ENCODE measurements around the gene PPP6R3.
A peak's percentile ranks its signal among the peaks of the same experiment; 100 is the strongest.

Gene PPP6R3

GRCh38 chr11:68565768-68566167 is 105.2 kb downstream of the PPP6R3 start:
- no peak for TF ChIP-seq CTCF (IDR thresholded peaks at IDR 0.05; ENCODE audit: borderline replicate concordance, control extremely low read depth, extremely low read depth, insufficient read depth, missing control alignments)
- DNase-seq (ENCODE audit: low spot score) = no peak
- in situ Hi-C loops (cut with MboI; ENCODE audit: low sequenced_read_pairs, unreplicated experiment) = no loop called here

GRCh38 chr11:68567553-68567952 is 107.0 kb downstream of the PPP6R3 start:
- in situ Hi-C loops (cut with MboI; ENCODE audit: low sequenced_read_pairs, unreplicated experiment) = no loop called here
- no peak for TF ChIP-seq CTCF (IDR thresholded peaks at IDR 0.05; ENCODE audit: borderline replicate concordance, control extremely low read depth, extremely low read depth, insufficient read depth, missing control alignments)
- DNase-seq (ENCODE audit: low spot score) = no peak

GRCh38 chr11:68569357-68569756 is 108.8 kb downstream of the PPP6R3 start:
- in situ Hi-C loops (cut with MboI; ENCODE audit: low sequenced_read_pairs, unreplicated experiment) = no loop called here
- no peak for TF ChIP-seq CTCF (IDR thresholded peaks at IDR 0.05; ENCODE audit: borderline replicate concordance, control extremely low read depth, extremely low read depth, insufficient read depth, missing control alignments)
- peak; percentile 41 for DNase-seq (ENCODE audit: low spot score)

- DNase-seq (ENCODE audit: low spot score) = no peak
- in situ Hi-C loops (cut with MboI; ENCODE audit: low sequenced_read_pairs, unreplicated experiment) = no loop called here
- no peak for TF ChIP-seq CTCF (IDR thresholded peaks at IDR 0.05; ENCODE audit: borderline replicate concordance, control extremely low read depth, extremely low read depth, insufficient read depth, missing control alignments)
These were observed 110.1 kb downstream of the PPP6R3 start for GRCh38 chr11:68570691-68571090.

GRCh38 chr11:68574308-68574707 is 113.8 kb downstream of the PPP6R3 start:
- no peak for TF ChIP-seq CTCF (IDR thresholded peaks at IDR 0.05; ENCODE audit: borderline replicate concordance, control extremely low read depth, extremely low read depth, insufficient read depth, missing control alignments)
- no peak for DNase-seq (ENCODE audit: low spot score)
- in situ Hi-C loops (cut with MboI; ENCODE audit: low sequenced_read_pairs, unreplicated experiment) = no loop called here

- in situ Hi-C loops (cut with MboI; ENCODE audit: low sequenced_read_pairs, unreplicated experiment) = no loop called here
- TF ChIP-seq CTCF (IDR thresholded peaks at IDR 0.05; ENCODE audit: borderline replicate concordance, control extremely low read depth, extremely low read depth, insufficient read depth, missing control alignments) = no peak
- DNase-seq (ENCODE audit: low spot score) = no peak
These were observed 114.6 kb downstream of the PPP6R3 start for GRCh38 chr11:68575025-68575665.
